22Rv1 (cell line): ENCODE results near the gene OLFML2A.

ENCODE experiments used
- H3K27ac ChIP-seq: fragments of 450-650 bp; 2 replicates; pipeline ENCODE4 v1.5.1; 2017
- CTCF ChIP-seq: fragments of 450-650 bp; IDR thresholded peaks from 2 replicates; pipeline ENCODE4 v1.5.1; 2017; ENCODE audit warnings: mild to moderate bottlenecking
- ZFX ChIP-seq: fragments of 450-650 bp; IDR thresholded peaks from 2 replicates; pipeline ENCODE4 v1.6.1; 2017; ENCODE audit warnings: antibody characterized with exemption, borderline replicate concordance

Gene OLFML2A

GRCh38 chr9:124760719-124761118 is 16.2 kb upstream of the OLFML2A start:
- H3K27ac ChIP-seq = no peak overlapping the region
- TF ChIP-seq ZFX (no peak), CTCF (no peak)

GRCh38 chr9:124761196-124761595 is 15.7 kb upstream of the OLFML2A start:
- TF ChIP-seq ZFX = no peak
- no peak overlapping the region for H3K27ac ChIP-seq

- TF ChIP-seq CTCF = no peak
- TF ChIP-seq ZFX = no peak
- no peak overlapping the region for H3K27ac ChIP-seq
Observed at GRCh38 chr9:124761710-124762109, 15.2 kb upstream of the OLFML2A start.

- no peak overlapping the region for H3K27ac ChIP-seq
- TF ChIP-seq ZFX = no peak
- no peak for TF ChIP-seq CTCF
Observed at GRCh38 chr9:124762633-124763032, 14.3 kb upstream of the OLFML2A start.

- TF ChIP-seq ZFX (no peak), CTCF (peak; percentile 59)
- no peak overlapping the region for H3K27ac ChIP-seq
Observed at GRCh38 chr9:124764774-124765438, 12.0 kb upstream of the OLFML2A start.

- H3K27ac ChIP-seq = no peak overlapping the region
- TF ChIP-seq ZFX = no peak
- TF ChIP-seq CTCF = no peak
Observed at GRCh38 chr9:124765439-124765835, 11.5 kb upstream of the OLFML2A start.

- no peak overlapping the region for H3K27ac ChIP-seq
- TF ChIP-seq CTCF = no peak
- no peak for TF ChIP-seq ZFX
Observed at GRCh38 chr9:124766326-124766725, 10.6 kb upstream of the OLFML2A start.
